CD4-positive, alpha-beta T cell (primary cell): ENCODE results near the gene SOS1. TPM values are rescaled to one million over a fixed set of nuclear protein-coding genes. Genes with fewer than 3 reads are reported as not detected.

ENCODE experiments used
- ATAC-seq: fragments of 200-7000 bp; cut with Tn5 transposase; one replicate; pipeline ENCODE4 v1.10.0; 2022; ENCODE audit warnings: mild to moderate bottlenecking; ENCODE audit not compliant: poor library complexity
- CTCF ChIA-PET: fragments of 350-600 bp; sonication (Branson Sonifier 250); formaldehyde crosslinking; loops from one replicate; lab custom pipeline; 2021; ENCODE audit warnings: antibody characterized with exemption, inconsistent platforms; lab: Charles Lee
- POLR2A ChIA-PET: fragments of 350-600 bp; sonication (Branson Sonifier 250); formaldehyde crosslinking; loops from one replicate; lab custom pipeline; 2021; ENCODE audit warnings: antibody characterized with exemption, inconsistent platforms; lab: Charles Lee
- DNase-seq, 14 experiments: peaks; one replicate each; pipeline ENCODE4 v3.0.0-alpha.2; 2013 to 2020; ENCODE audit warnings: mixed read lengths in 2 of 14
- H3K27ac ChIP-seq, 2 donors: one replicate each; pipeline versions ENCODE4 v1.5.1 to v1.7.0; 2013; ENCODE audit warnings: low read length in 2 of 2, low read depth in 1 of 2, mild to moderate bottlenecking in 1 of 2
- H3K27me3 ChIP-seq, 2 experiments: 1 replicate in 1 of 2; 2 replicates in 1 of 2; pipeline versions ENCODE4 v1.6.1 to v1.7.0; 2013; ENCODE audit warnings: low read length in 2 of 2, control low read depth in 1 of 2, mild to moderate bottlenecking in 1 of 2, moderate library complexity in 1 of 2; ENCODE audit not compliant: insufficient read depth in 2 of 2, control insufficient read depth in 1 of 2
- H3K36me3 ChIP-seq: one replicate; pipeline ENCODE4 v1.6.1; 2013; ENCODE audit warnings: low read length, control low read depth; ENCODE audit not compliant: insufficient read depth
- H3K4me1 ChIP-seq: one replicate; pipeline ENCODE4 v1.6.1; 2013; ENCODE audit warnings: low read length, control low read depth; ENCODE audit not compliant: insufficient read depth
- H3K4me3 ChIP-seq: one replicate; pipeline ENCODE4 v1.5.1; 2013; ENCODE audit warnings: mild to moderate bottlenecking, low read length, moderate library complexity
- H3K9me3 ChIP-seq, 2 experiments: 1 replicate in 1 of 2; 2 replicates in 1 of 2; pipeline versions ENCODE4 v1.6.1 to v1.7.0; 2013; ENCODE audit warnings: low read length in 2 of 2, mild to moderate bottlenecking in 2 of 2, control low read depth in 1 of 2, moderate library complexity in 1 of 2; ENCODE audit not compliant: control insufficient read depth in 1 of 2, insufficient read depth in 1 of 2
- H3K27ac Mint-ChIP-seq: one replicate; pipeline ENCODE4 v1.8.0; 2020; ENCODE audit warnings: mixed read lengths
- H3K27me3 Mint-ChIP-seq: one replicate; pipeline ENCODE4 v1.8.0; 2021; ENCODE audit warnings: mixed read lengths
- H3K36me3 Mint-ChIP-seq: one replicate; pipeline ENCODE4 v1.8.0; 2021; ENCODE audit warnings: low read depth, mixed read lengths
- H3K4me1 Mint-ChIP-seq: one replicate; pipeline ENCODE4 v1.8.0; 2021; ENCODE audit warnings: low read depth, mixed read lengths
- H3K4me3 Mint-ChIP-seq: one replicate; pipeline ENCODE4 v1.8.0; 2020; ENCODE audit warnings: mild to moderate bottlenecking, mixed read lengths
- H3K9me3 Mint-ChIP-seq: one replicate; pipeline ENCODE4 v1.8.0; 2020; ENCODE audit warnings: mixed read lengths
- CTCF ChIP-seq: fragments of 200-600 bp; IDR thresholded peaks from one replicate; pipeline ENCODE4 v1.8.0; 2022; ENCODE audit warnings: antibody characterized with exemption, mild to moderate bottlenecking
- intact Hi-C, 2 experiments: fragments of 100-400 bp; cut with DNase I in 1 of 2; cut with micrococcal nuclease in 1 of 2; formaldehyde crosslinking; loops; one replicate each; pipeline versions ENCODE4 v1.15.1 to v1.9.0; 2023 to 2025; cut with DNase I, micrococcal nuclease
- total RNA-seq, 174 experiments: library from RNA in 2 of 174; stranded (reverse) in 2 of 174; gene quantifications; one replicate each; pipeline ENCODE4 v1.2.3 and lab custom pipeline; 2021 to 2026

SOS1 gene
- total RNA-seq, 2 experiments from 2014 or later = 16.4 to 16.9 TPM

GRCh38 chr2:39120521-39120770, 405 bp downstream of the SOS1 start:
- H3K27me3 ChIP-seq = no peaks in the 10 kb centered on the region
- ATAC-seq (no peak), DNase-seq (peak in 1 of 14 experiments; percentile 3)
- peak overlapping the region; percentile 82 for H3K4me3 ChIP-seq
- H3K9me3 Mint-ChIP-seq = no peaks in the 10 kb centered on the region
- peaks cover 43% of the 10 kb centered on the region for H3K36me3 Mint-ChIP-seq
- POLR2A ChIA-PET = interaction anchor here (0.6 to 4.0 kb wide), 30 partner anchors 9 to 377 kb away, joined by 3 to 79 read pairs (median 5); partner anchors contain the start of genes CDKL4, MAP4K3 and SRSF7
- intact Hi-C loops = loop anchor here in 1 of 2 experiments (1.0 to 10.0 kb wide), 5 partner anchors 60 to 736 kb away; partner anchors contain the start of genes GEMIN6 and MAP4K3
- peak overlapping the region in 1 of 2 donors; percentile 83 for H3K27ac ChIP-seq
- H3K27ac Mint-ChIP-seq = peak overlapping the region; percentile 99
- H3K36me3 ChIP-seq = peaks cover 7% of the 10 kb centered on the region
- H3K4me1 Mint-ChIP-seq = peaks cover 73% of the 10 kb centered on the region
- H3K4me3 Mint-ChIP-seq = no peak overlapping the region
- CTCF ChIA-PET = interaction anchor here (0.7 to 2.9 kb wide), 8 partner anchors 9 to 116 kb away, joined by 3 to 44 read pairs (median 4); no protein-coding TSS in a partner anchor
- H3K4me1 ChIP-seq = peaks cover 59% of the 10 kb centered on the region
- H3K27me3 Mint-ChIP-seq = no peaks in the 10 kb centered on the region
- TF ChIP-seq CTCF = no peak
- no peaks in the 10 kb centered on the region for H3K9me3 ChIP-seq

GRCh38 chr2:39119732-39120520, 925 bp downstream of the SOS1 start:
- H3K27me3 Mint-ChIP-seq = no peaks in the 10 kb centered on the region
- Histone ChIP-seq H3K4me3 (peak overlapping the region; percentile 82), H3K4me1 (peaks cover 56% of the 10 kb centered on the region), H3K36me3 (peaks cover 7% of the 10 kb centered on the region), H3K9me3 (no peaks in the 10 kb centered on the region), H3K27me3 (no peaks in the 10 kb centered on the region), H3K27ac (peak overlapping the region; percentile 27 to 53)
- ATAC-seq = peak; percentile 18
- intact Hi-C loops = loop anchor here (1.0 to 10.0 kb wide), 6 partner anchors 59 to 735 kb away; partner anchors contain the start of genes GEMIN6 (in 1 of the 2) and MAP4K3 (in 1 of the 2)
- CTCF ChIA-PET = interaction anchor here (0.7 to 2.9 kb wide), 8 partner anchors 10 to 115 kb away, joined by 3 to 44 read pairs (median 4); no protein-coding TSS in a partner anchor
- peak; percentile 30 to 80 (median 60) for DNase-seq
- peak overlapping the region; percentile 91 for H3K4me3 Mint-ChIP-seq
- H3K27ac Mint-ChIP-seq = peak overlapping the region; percentile 91
- no peak for TF ChIP-seq CTCF
- H3K36me3 Mint-ChIP-seq = peaks cover 44% of the 10 kb centered on the region
- H3K9me3 Mint-ChIP-seq = no peaks in the 10 kb centered on the region
- POLR2A ChIA-PET = interaction anchor here (0.6 to 4.0 kb wide), 29 partner anchors 9 to 376 kb away, joined by 3 to 79 read pairs (median 5); partner anchors contain the start of genes CDKL4, MAP4K3 and SRSF7
- peaks cover 70% of the 10 kb centered on the region for H3K4me1 Mint-ChIP-seq

GRCh38 chr2:39118786-39119499, 1.9 kb downstream of the SOS1 start:
- H3K4me1 ChIP-seq = peaks cover 61% of the 10 kb centered on the region
- Mint-ChIP-seq H3K4me3 (peak overlapping the region; percentile 91), H3K9me3 (no peaks in the 10 kb centered on the region), H3K27ac (peak overlapping the region; percentile 91), H3K27me3 (no peaks in the 10 kb centered on the region), H3K36me3 (peaks cover 39% of the 10 kb centered on the region), H3K4me1 (peaks cover 64% of the 10 kb centered on the region)
- no peak for TF ChIP-seq CTCF
- intact Hi-C loops = loop anchor here in 1 of 2 experiments (2.0 kb wide), 1 partner anchor 62 kb away; no protein-coding TSS in a partner anchor
- H3K27ac ChIP-seq = peak overlapping the region in 1 of 2 donors; percentile 53
- POLR2A ChIA-PET = interaction anchor here (1.0 to 4.0 kb wide), 13 partner anchors 8 to 368 kb away, joined by 3 to 79 read pairs (median 5); partner anchors contain the start of gene SRSF7
- H3K36me3 ChIP-seq = peaks cover 7% of the 10 kb centered on the region
- no peaks in the 10 kb centered on the region for H3K27me3 ChIP-seq
- H3K4me3 ChIP-seq = peak overlapping the region; percentile 82
- CTCF ChIA-PET = interaction anchor here (1.1 to 2.9 kb wide), 3 partner anchors 10 to 110 kb away, joined by 4 to 44 read pairs (median 6); no protein-coding TSS in a partner anchor
- no peaks in the 10 kb centered on the region for H3K9me3 ChIP-seq
- DNase-seq (peak in 1 of 14 experiments; percentile 38), ATAC-seq (no peak)
